ENCODE results near the gene CTSF.
"Not testable (repeated sequence)": the region's sequence is repeated elsewhere in the genome, so short reads cannot be mapped to it uniquely, and the experiment has no call there.

The CTSF gene

GRCh38 chr11:66589315-66589714, 20.9 kb upstream of the CTSF start:
- DNase-seq = not testable (repeated sequence)

DNA sequence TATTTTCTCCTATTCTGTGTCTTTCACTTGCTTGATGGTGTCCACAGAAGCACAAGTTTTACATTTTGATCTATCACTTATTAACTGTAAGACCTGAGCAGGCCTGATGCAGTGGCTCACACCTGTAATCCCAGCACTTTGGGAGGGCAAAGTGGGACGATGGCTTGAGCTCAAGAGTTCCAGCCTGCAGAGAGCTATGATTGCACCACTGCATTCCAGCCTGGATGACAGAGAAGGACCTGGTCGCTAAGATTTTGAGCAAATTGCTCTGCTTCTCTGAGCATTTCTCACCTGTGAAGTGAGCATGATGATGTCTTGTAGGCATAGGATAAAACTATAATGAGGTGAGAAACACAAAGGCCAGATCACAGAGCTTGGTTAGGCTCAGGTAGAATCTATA, 17.7 kb upstream of the CTSF start:
- no peak for DNase-seq

GRCh38 chr11:66585447-66585846, 17.0 kb upstream of the CTSF start:
- DNase-seq = not testable (repeated sequence)

DNA sequence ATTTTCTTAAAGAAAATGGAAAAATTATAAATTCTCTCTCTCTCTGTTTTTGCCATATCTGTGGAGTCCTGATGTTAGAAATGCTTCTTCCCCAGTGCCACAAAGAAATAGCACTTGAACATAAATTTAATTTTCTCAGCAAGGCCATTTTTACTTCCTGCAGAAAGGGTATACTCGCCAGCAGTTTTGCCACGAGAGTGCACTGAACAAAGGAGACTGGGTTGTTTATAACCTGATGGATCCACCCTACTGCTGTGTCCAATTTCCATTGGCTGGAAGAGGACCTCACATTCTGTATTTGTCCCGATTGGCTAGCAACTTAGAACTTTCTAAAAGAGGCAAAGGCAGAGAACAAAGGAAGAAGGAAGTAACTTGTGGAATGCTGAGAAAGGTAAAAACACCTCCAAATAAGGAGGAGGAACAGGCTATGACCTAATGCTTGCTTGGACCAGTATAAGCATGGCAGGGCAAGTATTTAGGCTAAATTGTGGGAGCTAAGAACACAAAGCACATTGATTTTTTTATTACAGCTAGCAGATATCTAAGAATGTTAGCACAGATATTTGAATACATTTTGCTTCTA, 14.2 kb upstream of the CTSF start:
- DNase-seq = not testable (repeated sequence)

GRCh38 chr11:66581261-66581660, 12.9 kb upstream of the CTSF start:
- no peak for DNase-seq

DNA sequence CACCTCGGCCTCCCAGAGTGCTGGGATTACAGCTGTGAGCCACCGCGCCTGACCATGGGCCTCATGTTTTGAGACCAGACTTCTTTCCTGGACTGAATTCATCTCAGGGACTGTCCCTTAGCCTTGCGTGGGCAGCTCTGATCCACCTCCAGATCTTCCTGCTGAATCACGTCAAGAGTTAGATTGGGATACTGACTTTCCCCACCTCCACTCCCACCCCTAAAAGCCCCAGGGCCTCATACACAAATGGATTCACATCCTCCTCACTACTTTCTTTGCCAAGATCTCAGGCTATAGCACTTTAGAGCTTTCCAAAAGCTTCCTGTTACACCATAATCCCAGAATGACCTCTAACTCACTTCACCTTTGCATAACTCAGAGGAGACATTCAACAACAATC, 12.4 kb upstream of the CTSF start:
- no peak for DNase-seq

DNA sequence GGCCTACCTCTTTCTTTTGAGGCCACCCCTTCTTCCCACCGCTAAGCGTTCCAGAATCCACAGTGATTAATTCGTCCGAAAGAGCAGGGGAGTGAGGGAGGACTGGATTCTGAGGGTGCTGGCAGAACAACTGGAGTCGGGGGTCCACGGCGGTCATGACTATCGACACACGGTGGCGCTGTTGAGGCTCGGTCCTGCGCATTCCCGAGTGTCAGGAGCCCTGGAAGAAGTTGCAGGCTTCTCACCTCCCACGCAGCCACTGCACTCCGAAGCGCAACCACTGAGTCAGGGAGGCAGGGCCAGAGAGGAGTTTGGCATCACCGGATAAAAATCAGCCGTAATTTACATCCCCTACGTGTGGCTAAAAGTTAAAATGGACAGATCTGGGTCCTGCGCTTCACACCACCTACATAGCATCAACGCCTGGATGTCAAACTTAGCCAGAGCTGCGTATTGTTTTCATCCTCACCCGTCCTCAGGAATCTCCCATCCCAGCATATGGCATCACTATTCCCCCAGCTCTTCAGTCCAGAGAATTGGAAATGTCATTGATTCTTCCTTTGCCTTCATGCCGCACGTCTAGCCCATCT, 10.7 kb upstream of the CTSF start:
- DNase-seq = peak; percentile 54

DNA sequence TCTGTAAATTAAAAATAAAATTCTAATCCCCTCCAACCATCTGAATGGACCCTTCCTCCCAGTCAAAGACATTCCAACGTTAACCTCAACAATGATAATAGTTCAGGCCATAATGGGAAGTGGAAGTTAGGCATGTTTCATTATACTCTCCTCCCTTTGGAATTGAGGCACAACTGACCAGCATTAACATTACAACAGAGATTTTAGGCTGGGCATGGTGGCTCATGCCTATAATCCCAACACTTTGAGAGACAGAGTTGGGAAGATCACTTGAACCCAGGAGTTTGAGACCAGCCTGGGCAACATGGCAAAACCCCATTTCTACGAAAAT, 2.4 kb upstream of the CTSF start:
- DNase-seq = no peak

- no peak for DNase-seq
Measured at GRCh38 chr11:66570079-66570849, 1.9 kb upstream of the CTSF start.

DNA sequence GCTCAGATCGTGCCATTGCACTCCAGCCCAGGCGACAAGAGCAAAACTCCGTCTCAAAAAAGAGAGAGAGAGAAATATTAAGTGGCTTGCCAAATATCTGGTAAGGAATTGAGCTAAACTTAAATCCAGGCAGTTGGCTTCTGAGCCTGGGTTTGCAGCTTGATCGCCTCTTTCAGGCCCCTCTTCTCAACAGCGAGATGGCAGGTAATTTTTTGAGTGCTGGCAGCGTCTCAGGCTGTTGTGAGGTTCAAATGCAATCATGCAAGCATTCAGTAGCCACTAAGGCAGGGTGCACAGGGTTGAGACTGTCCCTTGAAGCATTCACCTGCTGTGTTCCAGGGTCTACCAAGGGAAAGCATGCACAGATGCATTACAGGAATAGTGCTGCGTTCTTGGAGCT, 670 bp upstream of the CTSF start:
- DNase-seq = no peak

DNA sequence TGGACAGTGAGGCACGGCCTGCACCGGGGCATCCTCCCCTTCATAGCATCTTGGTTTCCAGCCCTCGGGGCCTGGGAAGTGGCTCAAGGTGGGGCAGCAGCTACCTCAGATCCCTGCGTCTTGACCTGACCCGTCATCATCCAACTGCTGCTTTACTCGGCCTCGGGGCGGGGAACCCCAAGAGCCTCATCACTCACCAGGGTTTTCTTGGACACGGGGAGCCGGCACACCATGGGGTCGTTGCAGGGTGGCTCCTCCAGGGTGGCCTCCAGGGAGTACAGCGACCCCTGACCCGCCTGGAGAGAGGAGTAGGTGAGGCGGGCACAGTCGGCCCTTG, 651 bp downstream of the CTSF start:
- no peak for DNase-seq

GRCh38 chr11:66566221-66566620, 2.2 kb downstream of the CTSF start:
- no peak for DNase-seq

GRCh38 chr11:66564984-66565383, 3.4 kb downstream of the CTSF start:
- DNase-seq = no peak

- DNase-seq = no peak
Measured at GRCh38 chr11:66564538-66564937, 3.9 kb downstream of the CTSF start.

DNA sequence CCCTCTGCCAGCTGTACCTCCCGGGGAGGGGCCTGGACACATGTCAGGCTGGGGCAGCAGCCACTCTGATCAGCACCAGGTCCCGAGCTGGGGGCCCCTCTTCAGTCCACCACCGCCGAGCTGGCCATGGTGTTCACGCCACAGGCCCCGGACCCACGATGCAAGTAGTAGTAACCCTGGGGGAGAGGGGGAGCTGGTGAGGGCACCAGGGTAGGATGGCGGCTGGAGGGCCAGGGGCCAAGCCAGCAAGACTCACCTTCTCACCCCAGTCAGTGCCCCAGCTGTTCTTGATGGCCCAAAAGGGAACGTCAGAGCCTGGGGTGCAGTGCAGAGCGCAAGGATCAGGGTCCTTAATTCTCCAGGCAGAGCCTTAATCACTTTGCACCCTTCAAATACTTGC, 4.6 kb downstream of the CTSF start:
- no peak for DNase-seq

DNA sequence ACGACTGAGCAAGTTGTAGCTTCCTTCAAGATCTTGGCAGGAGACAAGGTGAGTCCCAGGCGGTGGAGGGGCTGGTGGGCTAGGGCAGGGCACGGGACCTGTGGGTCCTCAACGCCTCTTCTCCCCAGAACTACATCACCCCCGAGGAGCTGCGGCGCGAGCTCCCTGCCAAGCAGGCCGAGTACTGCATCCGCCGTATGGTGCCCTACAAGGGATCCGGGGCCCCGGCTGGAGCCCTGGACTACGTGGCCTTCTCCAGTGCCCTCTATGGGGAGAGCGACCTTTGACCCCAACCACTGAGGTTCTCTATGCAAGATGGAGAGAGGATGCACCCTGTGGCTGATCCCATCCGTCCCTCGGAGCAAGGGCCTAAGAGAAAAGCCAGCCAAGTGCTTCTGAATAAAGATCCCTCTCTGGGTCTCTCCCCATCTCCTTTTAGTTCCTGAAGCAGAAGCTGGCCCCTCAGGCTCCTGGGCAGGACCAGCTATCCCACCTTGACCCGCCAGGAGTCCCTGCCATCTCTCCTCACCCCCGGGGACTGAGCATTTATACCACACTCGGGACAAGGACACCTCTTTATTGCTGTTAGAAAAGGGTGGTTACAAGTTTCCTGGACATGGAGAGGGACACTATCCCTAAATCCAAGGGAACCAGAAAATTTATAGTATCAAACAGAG, 5.4 kb downstream of the CTSF start:
- no peak for DNase-seq

GRCh38 chr11:66562275-66562674, 6.1 kb downstream of the CTSF start:
- DNase-seq = no peak

GRCh38 chr11:66561975-66562248, 6.5 kb downstream of the CTSF start:
- no peak for DNase-seq

DNA sequence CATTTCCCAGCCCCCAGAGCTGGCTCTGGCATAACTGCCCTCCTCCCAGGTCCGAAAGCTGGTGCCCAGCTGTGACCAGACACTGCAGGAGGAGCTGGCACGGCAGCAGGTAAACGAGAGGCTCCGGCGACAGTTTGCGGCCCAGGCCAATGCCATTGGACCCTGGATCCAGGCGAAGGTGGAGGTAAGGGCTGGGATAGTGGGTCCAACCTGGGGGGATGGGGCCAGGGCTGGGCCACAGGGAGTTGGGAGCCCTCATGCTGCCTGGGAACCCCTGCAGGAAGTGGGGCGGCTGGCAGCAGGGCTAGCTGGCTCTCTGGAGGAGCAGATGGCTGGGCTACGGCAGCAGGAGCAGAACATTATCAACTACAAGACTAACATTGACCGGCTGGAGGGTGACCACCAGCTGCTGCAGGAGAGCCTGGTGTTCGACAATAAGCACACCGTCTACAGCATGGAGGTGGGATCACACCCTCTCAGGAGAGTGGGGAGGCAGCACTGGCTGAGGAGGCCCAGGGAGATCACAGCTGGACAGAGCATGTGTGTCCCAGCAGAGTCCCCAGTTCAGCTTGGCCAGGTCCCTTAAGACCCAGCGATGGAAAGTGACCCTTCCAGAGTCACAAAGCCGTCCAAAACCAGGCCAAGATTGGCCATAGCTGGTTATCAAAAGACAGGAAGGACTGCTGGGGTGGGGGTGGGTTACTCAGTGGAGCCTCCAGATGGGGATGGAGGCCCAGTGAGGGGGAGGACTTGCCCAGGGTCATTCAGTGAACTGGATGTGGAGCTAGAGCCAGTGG, 7.0 kb downstream of the CTSF start:
- no peak for DNase-seq

- DNase-seq = no peak
Measured at GRCh38 chr11:66559866-66560676, 8.3 kb downstream of the CTSF start.

GRCh38 chr11:66559142-66559865, 9.1 kb downstream of the CTSF start:
- DNase-seq = no peak

DNA sequence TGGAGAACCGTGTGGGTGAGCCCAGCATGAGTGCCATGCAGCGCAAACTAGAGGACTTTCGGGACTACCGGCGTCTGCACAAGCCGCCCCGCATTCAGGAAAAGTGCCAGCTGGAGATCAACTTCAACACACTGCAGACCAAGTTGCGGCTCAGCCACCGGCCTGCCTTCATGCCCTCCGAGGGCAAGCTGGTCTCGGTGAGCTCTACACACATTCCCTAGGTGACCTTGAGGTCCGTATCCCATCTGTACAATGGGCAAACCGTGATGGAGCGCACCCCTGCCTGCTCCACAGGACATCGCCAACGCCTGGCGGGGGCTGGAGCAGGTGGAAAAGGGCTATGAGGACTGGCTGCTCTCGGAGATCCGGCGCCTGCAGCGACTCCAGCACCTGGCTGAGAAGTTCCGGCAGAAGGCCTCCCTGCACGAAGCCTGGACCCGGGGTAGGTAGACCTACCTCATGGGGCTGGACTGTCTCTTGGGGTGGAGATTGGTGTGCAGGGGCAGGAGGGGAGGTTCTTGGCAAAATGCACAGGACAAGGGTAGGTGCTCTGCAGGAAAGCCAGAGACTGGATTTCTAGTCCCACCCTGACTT, 10.6 kb downstream of the CTSF start:
- no peak for DNase-seq
